WTC11 (cell line): ENCODE results near the gene SLC17A9.

ENCODE experiments used
- AFF4 ChIP-seq: sonication (generic); formaldehyde crosslinking; IDR thresholded peaks from 2 replicates; pipeline ENCODE4 v1.8.1; 2023; ENCODE audit warnings: mild to moderate bottlenecking, missing genetic modification reagents, borderline replicate concordance
- CBFB ChIP-seq: sonication (generic); formaldehyde crosslinking; IDR thresholded peaks from 2 replicates; pipeline ENCODE4 v1.8.1; 2022; ENCODE audit warnings: mild to moderate bottlenecking, low read depth, missing genetic modification reagents
- CREM ChIP-seq: sonication (generic); formaldehyde crosslinking; IDR thresholded peaks from 2 replicates; pipeline ENCODE4 v1.8.1; 2022; ENCODE audit warnings: mild to moderate bottlenecking, missing genetic modification reagents, moderate library complexity
- CTCF ChIP-seq: fragments of 200-600 bp; IDR thresholded peaks from 2 replicates; pipeline ENCODE4 v1.8.0; 2022; ENCODE audit warnings: antibody characterized with exemption
- ERG ChIP-seq: fragments of 250-450 bp; sonication (Bioruptor Pico); IDR thresholded peaks from 2 replicates; pipeline ENCODE4 v1.8.0; 2021; ENCODE audit warnings: mild to moderate bottlenecking
- FOXK1 ChIP-seq: sonication (generic); formaldehyde crosslinking; IDR thresholded peaks from 2 replicates; pipeline ENCODE4 v1.8.0; 2022; ENCODE audit warnings: mild to moderate bottlenecking, moderate library complexity, missing genetic modification reagents
- HMGA2 ChIP-seq: fragments of 250-450 bp; sonication (Bioruptor Pico); IDR thresholded peaks from 2 replicates; pipeline ENCODE4 v1.4.0; 2021; ENCODE audit warnings: mild to moderate bottlenecking, moderate library complexity
- IRF1 ChIP-seq: sonication (generic); formaldehyde crosslinking; IDR thresholded peaks from 2 replicates; pipeline ENCODE4 v1.8.0; 2023; ENCODE audit warnings: missing genetic modification reagents
- MAX ChIP-seq: sonication (generic); formaldehyde crosslinking; IDR thresholded peaks from 2 replicates; pipeline ENCODE4 v1.8.0; 2022; ENCODE audit warnings: mild to moderate bottlenecking, missing genetic modification reagents
- NFE2L1 ChIP-seq: sonication (generic); formaldehyde crosslinking; IDR thresholded peaks from 2 replicates; pipeline ENCODE4 v1.8.1; 2023; ENCODE audit warnings: missing genetic modification reagents
- NR1H2 ChIP-seq: sonication (generic); formaldehyde crosslinking; IDR thresholded peaks from 2 replicates; pipeline ENCODE4 v1.9.0; 2021; ENCODE audit warnings: mild to moderate bottlenecking, moderate library complexity, missing genetic modification reagents
- PREB ChIP-seq: sonication (generic); formaldehyde crosslinking; IDR thresholded peaks from 2 replicates; pipeline ENCODE4 v1.8.1; 2022; ENCODE audit warnings: mild to moderate bottlenecking, missing genetic modification reagents, moderate library complexity, borderline replicate concordance
- TEAD4 ChIP-seq: sonication (generic); formaldehyde crosslinking; IDR thresholded peaks from 2 replicates; pipeline ENCODE4 v1.8.0; 2022; ENCODE audit warnings: mild to moderate bottlenecking, missing genetic modification reagents

GRCh38 chr20:62956387-62957135 is 4.1 kb downstream of the SLC17A9 start:
- TF ChIP-seq HMGA2: no peak
- no peak for TF ChIP-seq CTCF
- TF ChIP-seq ERG (CRISPR knock-in tag): no peak
- TF ChIP-seq IRF1 (CRISPR knock-in tag): no peak
- no peak for TF ChIP-seq CBFB (CRISPR knock-in tag)
- no peak for TF ChIP-seq MAX
- no peak for TF ChIP-seq NR1H2 (CRISPR knock-in tag)
- TF ChIP-seq AFF4 (CRISPR knock-in tag): no peak
- no peak for TF ChIP-seq FOXK1
- TF ChIP-seq CREM (CRISPR knock-in tag): no peak
- TF ChIP-seq TEAD4: no peak
- TF ChIP-seq PREB (CRISPR knock-in tag): no peak
- no peak for TF ChIP-seq NFE2L1 (CRISPR knock-in tag)
